ENCODE results near the gene TSPAN32. TPM values are rescaled to one million over a fixed set of nuclear protein-coding genes. Genes with fewer than 3 reads are reported as not detected.

TSPAN32 gene
- total RNA-seq, 1 donor, result 0.43 TPM

GRCh38 chr11:2259897-2260451 is 41.8 kb upstream of the TSPAN32 start:
- TF ChIP-seq CTCF (IDR thresholded peaks at IDR 0.05; ENCODE audit: insufficient read depth, low read depth, low read length), result no peak
- no peak for DNase-seq (ENCODE audit: low read depth)
- H3K4me3 ChIP-seq (ENCODE audit: low read depth, low read length), result no peak overlapping the region

- no peak overlapping the region for H3K4me3 ChIP-seq (ENCODE audit: low read depth, low read length)
- TF ChIP-seq CTCF (IDR thresholded peaks at IDR 0.05; ENCODE audit: insufficient read depth, low read depth, low read length), result no peak
- no peak for DNase-seq (ENCODE audit: low read depth)
Observed at GRCh38 chr11:2260491-2261364, 41.1 kb upstream of the TSPAN32 start.

GRCh38 chr11:2261436-2262230 is 40.2 kb upstream of the TSPAN32 start:
- no peak for TF ChIP-seq CTCF (IDR thresholded peaks at IDR 0.05; ENCODE audit: insufficient read depth, low read depth, low read length)
- no peak for DNase-seq (ENCODE audit: low read depth)
- no peak overlapping the region for H3K4me3 ChIP-seq (ENCODE audit: low read depth, low read length)

GRCh38 chr11:2262301-2263070 is 39.3 kb upstream of the TSPAN32 start:
- no peak for TF ChIP-seq CTCF (IDR thresholded peaks at IDR 0.05; ENCODE audit: insufficient read depth, low read depth, low read length)
- no peak overlapping the region for H3K4me3 ChIP-seq (ENCODE audit: low read depth, low read length)
- DNase-seq (ENCODE audit: low read depth), result no peak

GRCh38 chr11:2263071-2263565 is 38.7 kb upstream of the TSPAN32 start:
- no peak overlapping the region for H3K4me3 ChIP-seq (ENCODE audit: low read depth, low read length)
- no peak for TF ChIP-seq CTCF (IDR thresholded peaks at IDR 0.05; ENCODE audit: insufficient read depth, low read depth, low read length)
- DNase-seq (ENCODE audit: low read depth), result no peak

- no peak for DNase-seq (ENCODE audit: low read depth)
Observed at GRCh38 chr11:2263724-2264360, 38.0 kb upstream of the TSPAN32 start.

More at GRCh38 chr11:2263724-2264360, 38.0 kb upstream of the TSPAN32 start:
- H3K4me3 ChIP-seq (ENCODE audit: low read depth, low read length), result no peak overlapping the region
- TF ChIP-seq CTCF (IDR thresholded peaks at IDR 0.05; ENCODE audit: insufficient read depth, low read depth, low read length), result no peak

All from fibroblast of villous mesenchyme (primary cell).